GM23338 (cell line): ENCODE data around the gene CLRN2. TPM values are rescaled to one million over a fixed set of nuclear protein-coding genes. Genes with fewer than 3 reads are reported as not detected.

Experiments
- ATAC-seq: fragments of 200-7000 bp; cut with Tn5 transposase; 3 replicates; pipeline ENCODE4 v1.9.1; 2020
- DNase-seq: peaks from one replicate; pipeline ENCODE4 v3.0.0-alpha.2; 2015; ENCODE audit warnings: low spot score
- H2AFZ ChIP-seq: fragments of 200-600 bp; sonication (generic); 2 replicates; pipeline ENCODE4 v1.8.0; 2016; ENCODE audit warnings: antibody characterized with exemption, mild to moderate bottlenecking, moderate library complexity
- H3F3A ChIP-seq: fragments of 200-600 bp; sonication (generic); replicated peaks from 2 replicates; pipeline ENCODE4 v1.8.0; 2017; ENCODE audit warnings: antibody characterized with exemption, mixed run types, low read depth
- H3K27ac ChIP-seq: fragments of 200-600 bp; sonication (generic); 2 replicates; pipeline ENCODE4 v1.6.1; 2016; ENCODE audit warnings: low read depth
- H3K27me3 ChIP-seq: fragments of 200-600 bp; sonication (generic); 2 replicates; pipeline ENCODE4 v1.8.0; 2016; ENCODE audit warnings: mild to moderate bottlenecking, mixed run types, moderate library complexity; ENCODE audit not compliant: insufficient read depth
- H3K36me3 ChIP-seq: fragments of 200-600 bp; sonication (generic); 2 replicates; pipeline ENCODE4 v1.8.0; 2016; ENCODE audit warnings: mild to moderate bottlenecking; ENCODE audit not compliant: insufficient read depth
- H3K4me1 ChIP-seq: fragments of 200-600 bp; sonication (generic); 2 replicates; pipeline ENCODE4 v1.8.0; 2016; ENCODE audit warnings: mild to moderate bottlenecking, moderate library complexity; ENCODE audit not compliant: insufficient read depth
- H3K4me2 ChIP-seq: fragments of 200-600 bp; sonication (generic); 2 replicates; pipeline ENCODE4 v1.7.1; 2017; ENCODE audit warnings: mixed run types
- H3K4me3 ChIP-seq: fragments of 200-600 bp; sonication (generic); 2 replicates; pipeline ENCODE4 v1.6.1; 2016; ENCODE audit warnings: mixed run types
- H3K79me2 ChIP-seq: fragments of 200-600 bp; sonication (generic); replicated peaks from 2 replicates; pipeline ENCODE4 v1.8.0; 2017; ENCODE audit warnings: mild to moderate bottlenecking; ENCODE audit not compliant: insufficient read depth
- H3K9me2 ChIP-seq: fragments of 200-600 bp; sonication (generic); 2 replicates; pipeline ENCODE4 v1.8.0; 2017; ENCODE audit not compliant: insufficient read depth
- H4K20me1 ChIP-seq: fragments of 200-600 bp; sonication (generic); replicated peaks from 2 replicates; pipeline ENCODE4 v1.8.0; 2017; ENCODE audit warnings: mild to moderate bottlenecking; ENCODE audit not compliant: insufficient read depth
- H3K27ac Mint-ChIP-seq: 2 replicates; pipeline ENCODE4 v1.8.0; 2020; ENCODE audit warnings: inconsistent platforms, mild to moderate bottlenecking, moderate library complexity, mixed read lengths
- H3K27me3 Mint-ChIP-seq: 3 replicates; pipeline ENCODE4 v1.8.0; 2022; ENCODE audit warnings: low read depth, mild to moderate bottlenecking, moderate library complexity, mixed read lengths, inconsistent platforms; ENCODE audit not compliant: insufficient read depth, poor library complexity
- H3K36me3 Mint-ChIP-seq: 3 replicates; pipeline ENCODE4 v1.8.0; 2021; ENCODE audit warnings: low read depth, mild to moderate bottlenecking, inconsistent platforms, moderate library complexity, mixed read lengths
- H3K4me1 Mint-ChIP-seq: 3 replicates; pipeline ENCODE4 v1.8.0; 2020; ENCODE audit warnings: mild to moderate bottlenecking, inconsistent platforms, mixed read lengths
- H3K4me3 Mint-ChIP-seq: 3 replicates; pipeline ENCODE4 v1.8.0; 2021; ENCODE audit warnings: moderate library complexity, mild to moderate bottlenecking, inconsistent platforms, mixed read lengths
- H3K9me3 Mint-ChIP-seq: 3 replicates; pipeline ENCODE4 v1.8.0; 2020; ENCODE audit warnings: moderate library complexity, mild to moderate bottlenecking, inconsistent platforms, mixed read lengths
- CREB1 ChIP-seq: fragments of 250-450 bp; sonication (Bioruptor Pico); IDR thresholded peaks from 2 replicates; pipeline ENCODE4 v1.5.0; 2020; ENCODE audit warnings: low read depth, mild to moderate bottlenecking, moderate library complexity
- CTCF ChIP-seq, 2 experiments: fragments of 200-600 bp in 1 of 2; sonication (generic) in 1 of 2; conservative IDR thresholded peaks; 2 replicates each; pipeline versions ENCODE4 v1.5.1 to v1.6.1; 2016 to 2017; ENCODE audit warnings: antibody characterized with exemption in 2 of 2, low read depth in 2 of 2, mild to moderate bottlenecking in 2 of 2, moderate library complexity in 1 of 2
- EZH2 ChIP-seq: fragments of 200-600 bp; sonication (generic); IDR thresholded peaks from one replicate; pipeline ENCODE4 v1.8.0; 2017; ENCODE audit warnings: antibody characterized with exemption, mild to moderate bottlenecking, low read depth; ENCODE audit not compliant: unreplicated experiment
- EZH2phosphoT487 ChIP-seq: fragments of 200-600 bp; sonication (generic); IDR thresholded peaks from one replicate; pipeline ENCODE4 v1.8.1; 2018; ENCODE audit warnings: antibody characterized with exemption; ENCODE audit not compliant: unreplicated experiment
- NANOG ChIP-seq: IDR thresholded peaks from 2 replicates; pipeline ENCODE4 v1.6.1; 2016; ENCODE audit warnings: antibody characterized with exemption, borderline replicate concordance
- POLR2AphosphoS5 ChIP-seq: IDR thresholded peaks from 2 replicates; pipeline ENCODE4 v1.6.1; 2016; ENCODE audit warnings: antibody characterized with exemption, low read depth
- REST ChIP-seq: IDR thresholded peaks from one replicate; pipeline ENCODE4 v1.6.1; 2018; ENCODE audit warnings: antibody characterized with exemption; ENCODE audit not compliant: unreplicated experiment
- STAT1 ChIP-seq: IDR thresholded peaks from one replicate; pipeline ENCODE4 v1.6.1; 2016; ENCODE audit warnings: antibody characterized with exemption; ENCODE audit not compliant: unreplicated experiment
- ZNF114 ChIP-seq: fragments of 250-450 bp; sonication (Bioruptor Pico); IDR thresholded peaks from 2 replicates; pipeline ENCODE4 v1.5.0; 2020; ENCODE audit warnings: mild to moderate bottlenecking, moderate library complexity
- ZNF331 ChIP-seq: fragments of 250-450 bp; sonication (Bioruptor Pico); IDR thresholded peaks from 2 replicates; pipeline ENCODE4 v1.5.0; 2020; ENCODE audit warnings: low read depth, mild to moderate bottlenecking, moderate library complexity
- polyA plus RNA-seq: library from polyadenylated mRNA; unstranded; fragments of >200 nt; fragmentation: Nextera tagmentation; extraction: Ambion mirVana; gene quantifications from 2 replicates; pipeline ENCODE4 v1.2.1, GENCODE V29; 2016
- total RNA-seq: library from RNA; depleted of rRNA; stranded (reverse); fragments of >200 nt; shearing (Covaris generic); gene quantifications from 2 replicates; pipeline ENCODE4 v1.2.3, GENCODE V29; 2014
- TF ChIP-seq, protein P1 (sequence below): fragments of 250-450 bp; sonication (Bioruptor Pico); IDR thresholded peaks from 2 replicates; pipeline ENCODE4 v1.5.0; 2020; ENCODE audit warnings: mild to moderate bottlenecking, moderate library complexity
- TF ChIP-seq, protein P2 (sequence below): IDR thresholded peaks from 2 replicates; pipeline ENCODE4 v1.6.1; 2016; ENCODE audit warnings: antibody characterized with exemption

Gene CLRN2
- total and polyA plus RNA-seq, 2 experiments from 2014 or later, result not detected

- no peaks in the 10 kb centered on the region for H3K79me2 ChIP-seq
- no peak overlapping the region for H3K27ac Mint-ChIP-seq
These were observed 24.3 kb upstream of the CLRN2 start for GRCh38 chr4:17490575-17491059.

More at GRCh38 chr4:17490575-17491059, 24.3 kb upstream of the CLRN2 start:
- Histone ChIP-seq H3K9me2 (no peaks in the 10 kb centered on the region), H3K36me3 (peaks cover 7% of the 10 kb centered on the region), H3K4me3 (no peak overlapping the region), H2AFZ (no peak overlapping the region), H3F3A (no peaks in the 10 kb centered on the region), H3K27ac (no peak overlapping the region), H3K4me2 (no peak overlapping the region), H4K20me1 (peaks cover 7% of the 10 kb centered on the region), H3K27me3 (no peaks in the 10 kb centered on the region), H3K4me1 (no peaks in the 10 kb centered on the region; the same call in 1 of the 2 replicates)
- peaks cover 2% of the 10 kb centered on the region for H3K27me3 Mint-ChIP-seq
- no peak for DNase-seq
- H3K4me1 Mint-ChIP-seq, result peaks cover 11% of the 10 kb centered on the region; the same call in 2 of the 3 replicates
- peaks cover 58% of the 10 kb centered on the region for H3K36me3 Mint-ChIP-seq
- H3K4me3 Mint-ChIP-seq, result no peak overlapping the region
- no peak for ATAC-seq
- TF ChIP-seq, protein P1, sequence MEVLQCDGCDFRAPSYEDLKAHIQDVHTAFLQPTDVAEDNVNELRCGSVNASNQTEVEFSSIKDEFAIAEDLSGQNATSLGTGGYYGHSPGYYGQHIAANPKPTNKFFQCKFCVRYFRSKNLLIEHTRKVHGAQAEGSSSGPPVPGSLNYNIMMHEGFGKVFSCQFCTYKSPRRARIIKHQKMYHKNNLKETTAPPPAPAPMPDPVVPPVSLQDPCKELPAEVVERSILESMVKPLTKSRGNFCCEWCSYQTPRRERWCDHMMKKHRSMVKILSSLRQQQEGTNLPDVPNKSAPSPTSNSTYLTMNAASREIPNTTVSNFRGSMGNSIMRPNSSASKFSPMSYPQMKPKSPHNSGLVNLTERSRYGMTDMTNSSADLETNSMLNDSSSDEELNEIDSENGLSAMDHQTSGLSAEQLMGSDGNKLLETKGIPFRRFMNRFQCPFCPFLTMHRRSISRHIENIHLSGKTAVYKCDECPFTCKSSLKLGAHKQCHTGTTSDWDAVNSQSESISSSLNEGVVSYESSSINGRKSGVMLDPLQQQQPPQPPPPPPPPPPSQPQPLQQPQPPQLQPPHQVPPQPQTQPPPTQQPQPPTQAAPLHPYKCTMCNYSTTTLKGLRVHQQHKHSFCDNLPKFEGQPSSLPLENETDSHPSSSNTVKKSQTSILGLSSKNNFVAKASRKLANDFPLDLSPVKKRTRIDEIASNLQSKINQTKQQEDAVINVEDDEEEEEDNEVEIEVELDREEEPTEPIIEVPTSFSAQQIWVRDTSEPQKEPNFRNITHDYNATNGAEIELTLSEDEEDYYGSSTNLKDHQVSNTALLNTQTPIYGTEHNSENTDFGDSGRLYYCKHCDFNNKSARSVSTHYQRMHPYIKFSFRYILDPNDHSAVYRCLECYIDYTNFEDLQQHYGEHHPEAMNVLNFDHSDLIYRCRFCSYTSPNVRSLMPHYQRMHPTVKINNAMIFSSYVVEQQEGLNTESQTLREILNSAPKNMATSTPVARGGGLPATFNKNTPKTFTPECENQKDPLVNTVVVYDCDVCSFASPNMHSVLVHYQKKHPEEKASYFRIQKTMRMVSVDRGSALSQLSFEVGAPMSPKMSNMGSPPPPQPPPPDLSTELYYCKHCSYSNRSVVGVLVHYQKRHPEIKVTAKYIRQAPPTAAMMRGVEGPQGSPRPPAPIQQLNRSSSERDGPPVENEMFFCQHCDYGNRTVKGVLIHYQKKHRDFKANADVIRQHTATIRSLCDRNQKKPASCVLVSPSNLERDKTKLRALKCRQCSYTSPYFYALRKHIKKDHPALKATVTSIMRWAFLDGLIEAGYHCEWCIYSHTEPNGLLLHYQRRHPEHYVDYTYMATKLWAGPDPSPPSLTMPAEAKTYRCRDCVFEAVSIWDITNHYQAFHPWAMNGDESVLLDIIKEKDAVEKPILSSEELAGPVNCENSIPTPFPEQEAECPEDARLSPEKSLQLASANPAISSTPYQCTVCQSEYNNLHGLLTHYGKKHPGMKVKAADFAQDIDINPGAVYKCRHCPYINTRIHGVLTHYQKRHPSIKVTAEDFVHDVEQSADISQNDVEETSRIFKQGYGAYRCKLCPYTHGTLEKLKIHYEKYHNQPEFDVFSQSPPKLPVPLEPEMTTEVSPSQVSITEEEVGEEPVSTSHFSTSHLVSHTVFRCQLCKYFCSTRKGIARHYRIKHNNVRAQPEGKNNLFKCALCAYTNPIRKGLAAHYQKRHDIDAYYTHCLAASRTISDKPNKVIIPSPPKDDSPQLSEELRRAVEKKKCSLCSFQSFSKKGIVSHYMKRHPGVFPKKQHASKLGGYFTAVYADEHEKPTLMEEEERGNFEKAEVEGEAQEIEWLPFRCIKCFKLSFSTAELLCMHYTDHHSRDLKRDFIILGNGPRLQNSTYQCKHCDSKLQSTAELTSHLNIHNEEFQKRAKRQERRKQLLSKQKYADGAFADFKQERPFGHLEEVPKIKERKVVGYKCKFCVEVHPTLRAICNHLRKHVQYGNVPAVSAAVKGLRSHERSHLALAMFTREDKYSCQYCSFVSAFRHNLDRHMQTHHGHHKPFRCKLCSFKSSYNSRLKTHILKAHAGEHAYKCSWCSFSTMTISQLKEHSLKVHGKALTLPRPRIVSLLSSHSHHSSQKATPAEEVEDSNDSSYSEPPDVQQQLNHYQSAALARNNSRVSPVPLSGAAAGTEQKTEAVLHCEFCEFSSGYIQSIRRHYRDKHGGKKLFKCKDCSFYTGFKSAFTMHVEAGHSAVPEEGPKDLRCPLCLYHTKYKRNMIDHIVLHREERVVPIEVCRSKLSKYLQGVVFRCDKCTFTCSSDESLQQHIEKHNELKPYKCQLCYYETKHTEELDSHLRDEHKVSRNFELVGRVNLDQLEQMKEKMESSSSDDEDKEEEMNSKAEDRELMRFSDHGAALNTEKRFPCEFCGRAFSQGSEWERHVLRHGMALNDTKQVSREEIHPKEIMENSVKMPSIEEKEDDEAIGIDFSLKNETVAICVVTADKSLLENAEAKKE (CRISPR knock-in tag), result no peak
- TF ChIP-seq ZNF114 (CRISPR knock-in tag), result no peak
- TF ChIP-seq, protein P2, sequence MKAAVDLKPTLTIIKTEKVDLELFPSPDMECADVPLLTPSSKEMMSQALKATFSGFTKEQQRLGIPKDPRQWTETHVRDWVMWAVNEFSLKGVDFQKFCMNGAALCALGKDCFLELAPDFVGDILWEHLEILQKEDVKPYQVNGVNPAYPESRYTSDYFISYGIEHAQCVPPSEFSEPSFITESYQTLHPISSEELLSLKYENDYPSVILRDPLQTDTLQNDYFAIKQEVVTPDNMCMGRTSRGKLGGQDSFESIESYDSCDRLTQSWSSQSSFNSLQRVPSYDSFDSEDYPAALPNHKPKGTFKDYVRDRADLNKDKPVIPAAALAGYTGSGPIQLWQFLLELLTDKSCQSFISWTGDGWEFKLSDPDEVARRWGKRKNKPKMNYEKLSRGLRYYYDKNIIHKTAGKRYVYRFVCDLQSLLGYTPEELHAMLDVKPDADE, result no peak
- no peak for TF ChIP-seq EZH2
- TF ChIP-seq STAT1, result no peak
- no peak for TF ChIP-seq REST
- TF ChIP-seq CTCF (conservative IDR thresholded peaks at IDR 0.05; ENCODE audit: low read depth in 2 of 2), result no peak
- TF ChIP-seq NANOG, result no peak
- no peak for TF ChIP-seq CREB1 (CRISPR knock-in tag)
- no peak for TF ChIP-seq POLR2AphosphoS5
- no peak for TF ChIP-seq ZNF331 (CRISPR knock-in tag)
- no peak for TF ChIP-seq EZH2phosphoT487
- H3K9me3 Mint-ChIP-seq, result no peaks in the 10 kb centered on the region
